K562 (cell line): ENCODE measurements around the gene SHB. TPM values are rescaled to one million over a fixed set of nuclear protein-coding genes. Genes with fewer than 3 reads are reported as not detected.

Source experiments
- ADNP ChIP-seq: fragments of 200-800 bp; sonication (Bioruptor generic); IDR thresholded peaks from 2 replicates; pipeline ENCODE4 v1.6.1; 2016; ENCODE audit warnings: missing genetic modification characterization, missing compliant biosample characterization
- CHD4 ChIP-seq: fragments of 200-600 bp; sonication (generic); IDR thresholded peaks from 3 replicates; pipeline ENCODE4 v1.6.1; 2012; ENCODE audit warnings: low read depth, mild to moderate bottlenecking, mixed read lengths, low read length, inconsistent platforms; ENCODE audit not compliant: insufficient read depth, insufficient replicate concordance, poor library complexity, severe bottlenecking
- CREB3L1 ChIP-seq: fragments of 450-650 bp; IDR thresholded peaks from 2 replicates; pipeline ENCODE4 v1.6.1; 2014; ENCODE audit warnings: low read depth, mild to moderate bottlenecking, moderate library complexity, borderline replicate concordance
- EGR1 ChIP-seq: fragments of 450-650 bp; conservative IDR thresholded peaks from 2 replicates; pipeline ENCODE4 v1.6.1; 2017; ENCODE audit warnings: mild to moderate bottlenecking
- GABPB2 ChIP-seq: fragments of 250-450 bp; sonication (Bioruptor Pico); conservative IDR thresholded peaks from 2 replicates; pipeline ENCODE4 v1.5.1; 2021; ENCODE audit warnings: mild to moderate bottlenecking
- GTF3C2 ChIP-seq: IDR thresholded peaks from 3 replicates; pipeline ENCODE4 v1.6.1; 2011; ENCODE audit warnings: borderline replicate concordance, mild to moderate bottlenecking, moderate library complexity; ENCODE audit not compliant: insufficient read length; ENCODE audit errors: extremely low read depth
- HDGF ChIP-seq: fragments of 450-650 bp; IDR thresholded peaks from 2 replicates; pipeline ENCODE4 v1.6.1; 2016
- HIVEP1 ChIP-seq: fragments of 250-450 bp; sonication (Bioruptor Pico); IDR thresholded peaks from 2 replicates; pipeline ENCODE4 v1.4.0; 2020; ENCODE audit warnings: mild to moderate bottlenecking
- KDM1A ChIP-seq, 2 experiments: fragments of 450-650 bp; IDR thresholded peaks; 2 replicates each; pipeline ENCODE4 v1.6.1; 2016; ENCODE audit warnings: mild to moderate bottlenecking in 2 of 2
- KLF13 ChIP-seq: fragments of 450-650 bp; IDR thresholded peaks from 2 replicates; pipeline ENCODE4 v1.6.1; 2016; ENCODE audit warnings: missing genetic modification characterization, low read depth, mild to moderate bottlenecking, missing compliant biosample characterization, moderate library complexity, borderline replicate concordance
- MAFF ChIP-seq: IDR thresholded peaks from 2 replicates; pipeline ENCODE4 v1.6.1; 2012; ENCODE audit warnings: low read length, improper control_type of control experiment
- NFIC ChIP-seq: fragments of 450-650 bp; IDR thresholded peaks from 2 replicates; pipeline ENCODE4 v1.6.1; 2017; ENCODE audit warnings: mild to moderate bottlenecking, inconsistent platforms
- SAFB ChIP-seq: fragments of 200-400 bp; formaldehyde crosslinking; IDR thresholded peaks from 2 replicates; pipeline ENCODE4 v1.6.1; 2017; ENCODE audit warnings: low read depth, low read length, borderline replicate concordance
- SAP30 ChIP-seq: fragments of 200-600 bp; sonication (generic); IDR thresholded peaks from 2 replicates; pipeline ENCODE4 v1.6.1; 2012; ENCODE audit warnings: borderline replicate concordance, low read depth, mild to moderate bottlenecking, moderate library complexity, low read length, control low read depth, inconsistent platforms; ENCODE audit not compliant: insufficient read depth, poor library complexity, severe bottlenecking
- SIX5 ChIP-seq, 2 experiments: IDR thresholded peaks; 2 replicates each; pipeline ENCODE4 v1.6.1; 2011; ENCODE audit warnings: low read length in 2 of 2, borderline replicate concordance in 1 of 2, low read depth in 1 of 2, mild to moderate bottlenecking in 1 of 2, moderate library complexity in 1 of 2; ENCODE audit not compliant: insufficient read depth in 1 of 2
- SUPT5H ChIP-seq: fragments of 450-650 bp; IDR thresholded peaks from 2 replicates; pipeline ENCODE4 v1.6.1; 2016
- ZNF253 ChIP-seq: fragments of 250-450 bp; sonication (Bioruptor Pico); conservative IDR thresholded peaks from 2 replicates; pipeline ENCODE4 v1.6.1; 2021; ENCODE audit warnings: mild to moderate bottlenecking
- ZNF3 ChIP-seq: fragments of 250-450 bp; sonication (Bioruptor Pico); IDR thresholded peaks from 2 replicates; pipeline ENCODE4 v1.5.0; 2021; ENCODE audit warnings: mild to moderate bottlenecking, moderate library complexity
- polyA plus RNA-seq, 8 experiments: library from polyadenylated mRNA; depleted of rRNA in 4 of 8; stranded (reverse) in 5 of 8; unstranded in 3 of 8; fragments of >200 nt; fragmentation: Nextera tagmentation in 2 of 8; fragmentation: Illumina TruSeq in 1 of 8; extraction: Ambion mirVana in 2 of 8; extraction: Trizol in 1 of 8; gene quantifications; 2 replicates each; pipeline versions ENCODE4 v1.2.1 to v1.2.3, GENCODE V29; 2011 to 2014; ENCODE audit warnings: inconsistent platforms in 1 of 8, missing spikeins in 1 of 8
- total RNA-seq, 7 experiments: library from RNA; depleted of rRNA in 6 of 7; stranded (reverse); fragments of >200 nt in 6 of 7; fragmentation: Illumina TruSeq in 2 of 7; extraction: Trizol in 2 of 7; gene quantifications; 2 replicates each; pipeline versions ENCODE4 v1.2.1 to v1.2.3, GENCODE V29; 2011 to 2021; ENCODE audit warnings: low replicate concordance in 1 of 7
- TF ChIP-seq, protein P1 (sequence below): fragments of 450-650 bp; IDR thresholded peaks from 2 replicates; pipeline ENCODE4 v1.6.1; 2016; ENCODE audit warnings: low read depth, mild to moderate bottlenecking, moderate library complexity
- TF ChIP-seq, protein P2 (sequence below): IDR thresholded peaks from 2 replicates; pipeline ENCODE4 v1.6.1; 2016; ENCODE audit warnings: missing genetic modification characterization, missing compliant biosample characterization
- TF ChIP-seq, protein P3 (sequence below): fragments of 450-650 bp; IDR thresholded peaks from 2 replicates; pipeline ENCODE4 v1.6.1; 2017; ENCODE audit warnings: mild to moderate bottlenecking, moderate library complexity

The SHB gene
- total and polyA plus RNA-seq, 9 of the 15 experiments (the other 6 are each of a cell fraction or from before 2014, with no cell fraction given) = 0.78 to 16.0 (median 5.3) TPM

DNA sequence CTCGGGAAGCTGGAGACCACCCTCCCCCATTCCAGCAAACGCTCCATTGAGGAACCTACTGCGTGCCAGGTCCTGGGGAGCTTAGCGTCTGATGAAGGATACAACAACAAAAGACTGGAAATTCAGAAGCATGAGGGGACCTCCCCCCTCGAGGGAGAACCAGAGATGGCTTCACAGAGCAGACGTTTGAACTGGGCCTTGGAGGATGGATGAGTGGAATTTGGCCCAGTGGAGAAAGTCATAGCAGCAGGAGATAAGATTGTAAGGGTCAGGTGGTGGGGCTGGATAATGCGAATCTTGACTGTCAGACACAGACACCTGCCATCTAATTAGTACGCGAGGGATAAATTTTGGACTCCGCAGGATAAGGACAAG is 163.9 kb downstream of the SHB start (continued):
- no peak for TF ChIP-seq HDGF
- no peak for TF ChIP-seq SUPT5H
- no peak for TF ChIP-seq CREB3L1
- no peak for TF ChIP-seq ZNF253 (CRISPR knock-in tag)
- TF ChIP-seq GABPB2 (CRISPR knock-in tag) = no peak
- TF ChIP-seq ADNP (tag) = no peak
- no peak for TF ChIP-seq GTF3C2
- peak; percentile 77 for TF ChIP-seq NFIC
- TF ChIP-seq HIVEP1 (CRISPR knock-in tag) = no peak
- TF ChIP-seq, protein P1, sequence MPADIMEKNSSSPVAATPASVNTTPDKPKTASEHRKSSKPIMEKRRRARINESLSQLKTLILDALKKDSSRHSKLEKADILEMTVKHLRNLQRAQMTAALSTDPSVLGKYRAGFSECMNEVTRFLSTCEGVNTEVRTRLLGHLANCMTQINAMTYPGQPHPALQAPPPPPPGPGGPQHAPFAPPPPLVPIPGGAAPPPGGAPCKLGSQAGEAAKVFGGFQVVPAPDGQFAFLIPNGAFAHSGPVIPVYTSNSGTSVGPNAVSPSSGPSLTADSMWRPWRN = no peak
- peak; percentile 80 to 86 for TF ChIP-seq KDM1A (IDR thresholded peaks at IDR 0.05)
- no peak for TF ChIP-seq SIX5 (IDR thresholded peaks at IDR 0.05; ENCODE audit: borderline replicate concordance in 1 of 2, insufficient read depth in 1 of 2, low read depth in 1 of 2, low read length in 2 of 2)
- TF ChIP-seq KLF13 (tag) = no peak
- no peak for TF ChIP-seq SAFB
- no peak for TF ChIP-seq SAP30
- TF ChIP-seq CHD4 = no peak
- no peak for TF ChIP-seq MAFF
- TF ChIP-seq, protein P2, sequence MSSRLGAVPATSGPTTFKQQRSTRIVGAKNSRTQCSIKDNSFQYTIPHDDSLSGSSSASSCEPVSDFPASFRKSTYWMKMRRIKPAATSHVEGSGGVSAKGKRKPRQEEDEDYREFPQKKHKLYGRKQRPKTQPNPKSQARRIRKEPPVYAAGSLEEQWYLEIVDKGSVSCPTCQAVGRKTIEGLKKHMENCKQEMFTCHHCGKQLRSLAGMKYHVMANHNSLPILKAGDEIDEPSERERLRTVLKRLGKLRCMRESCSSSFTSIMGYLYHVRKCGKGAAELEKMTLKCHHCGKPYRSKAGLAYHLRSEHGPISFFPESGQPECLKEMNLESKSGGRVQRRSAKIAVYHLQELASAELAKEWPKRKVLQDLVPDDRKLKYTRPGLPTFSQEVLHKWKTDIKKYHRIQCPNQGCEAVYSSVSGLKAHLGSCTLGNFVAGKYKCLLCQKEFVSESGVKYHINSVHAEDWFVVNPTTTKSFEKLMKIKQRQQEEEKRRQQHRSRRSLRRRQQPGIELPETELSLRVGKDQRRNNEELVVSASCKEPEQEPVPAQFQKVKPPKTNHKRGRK (tag) = no peak
- TF ChIP-seq EGR1 = no peak
- TF ChIP-seq, protein P3, sequence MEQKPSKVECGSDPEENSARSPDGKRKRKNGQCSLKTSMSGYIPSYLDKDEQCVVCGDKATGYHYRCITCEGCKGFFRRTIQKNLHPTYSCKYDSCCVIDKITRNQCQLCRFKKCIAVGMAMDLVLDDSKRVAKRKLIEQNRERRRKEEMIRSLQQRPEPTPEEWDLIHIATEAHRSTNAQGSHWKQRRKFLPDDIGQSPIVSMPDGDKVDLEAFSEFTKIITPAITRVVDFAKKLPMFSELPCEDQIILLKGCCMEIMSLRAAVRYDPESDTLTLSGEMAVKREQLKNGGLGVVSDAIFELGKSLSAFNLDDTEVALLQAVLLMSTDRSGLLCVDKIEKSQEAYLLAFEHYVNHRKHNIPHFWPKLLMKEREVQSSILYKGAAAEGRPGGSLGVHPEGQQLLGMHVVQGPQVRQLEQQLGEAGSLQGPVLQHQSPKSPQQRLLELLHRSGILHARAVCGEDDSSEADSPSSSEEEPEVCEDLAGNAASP = no peak
- TF ChIP-seq ZNF3 = no peak
